HG02763 (cell line): ENCODE results near the gene GK2.

ENCODE experiments used
- ATAC-seq: cut with Tn5 transposase; IDR thresholded peaks from one replicate; pipeline ENCODE4 v1.9.1; 2021; ENCODE audit warnings: mild to moderate bottlenecking, moderate library complexity; ENCODE audit not compliant: unreplicated experiment

Gene GK2

DNA sequence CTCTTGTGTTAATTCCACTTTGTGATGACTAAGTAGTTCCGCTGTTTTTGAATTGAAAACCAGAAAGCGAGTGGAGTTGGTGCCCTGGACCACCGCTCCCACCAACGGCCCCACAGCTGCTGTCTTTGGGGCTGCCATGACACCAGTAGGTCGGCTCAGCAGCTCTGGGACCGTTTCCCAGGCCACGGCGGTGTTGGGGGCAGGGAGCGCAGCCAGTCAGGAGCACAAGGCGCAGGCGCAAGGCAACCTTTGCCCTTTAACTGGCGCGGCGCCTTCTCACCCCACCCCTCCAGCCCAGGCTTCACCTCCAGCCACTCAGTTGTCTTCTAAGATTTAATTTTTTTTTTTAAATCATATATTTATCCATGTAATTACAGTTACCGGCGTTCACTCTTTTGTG, at the start of gene GK2:
GK2 (minus strand) TSS at position 166 of the 400 bp plus-strand sequence; CDS start at position 138, 28 bp downstream.
- ATAC-seq: no peak

DNA sequence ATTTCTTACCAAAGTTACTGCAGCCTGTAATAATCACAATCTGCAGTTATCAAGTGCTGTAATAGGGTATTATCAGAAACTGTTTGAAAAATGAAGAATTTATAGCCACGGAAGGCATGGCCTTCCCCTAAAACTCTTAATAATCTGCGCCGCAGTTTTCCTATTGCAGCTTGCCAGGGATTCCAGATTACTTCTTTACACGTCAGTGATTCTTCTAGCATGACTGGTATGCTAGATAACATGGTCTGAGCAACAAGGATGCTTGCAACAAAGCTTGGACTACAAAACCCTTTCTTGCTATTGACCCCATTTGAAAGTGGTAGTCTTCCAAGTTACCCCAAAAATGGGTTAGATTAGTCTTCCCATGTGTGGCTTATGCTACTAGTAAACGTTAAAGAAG, 47.2 kb upstream of the GK2 start:
- no peak for ATAC-seq

DNA sequence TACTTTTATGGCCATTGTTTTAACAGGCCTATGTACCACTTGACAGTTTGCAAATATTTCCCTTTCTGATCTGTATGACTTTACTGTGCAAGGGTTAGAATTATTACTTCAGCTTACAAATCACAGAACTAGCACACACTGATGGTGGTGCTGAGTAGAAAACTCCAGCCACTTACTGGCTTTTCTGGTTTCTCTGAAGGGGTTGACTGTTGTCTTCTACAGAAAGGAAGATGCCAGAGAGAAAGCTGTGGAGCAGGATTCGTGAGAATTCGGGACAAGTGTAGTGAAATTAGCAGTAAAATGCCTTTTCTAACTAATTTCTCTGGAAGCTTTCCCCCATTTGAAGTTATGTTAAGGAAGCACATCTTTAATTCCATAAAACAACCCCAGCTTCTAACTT, 46.6 kb upstream of the GK2 start:
- no peak for ATAC-seq

DNA sequence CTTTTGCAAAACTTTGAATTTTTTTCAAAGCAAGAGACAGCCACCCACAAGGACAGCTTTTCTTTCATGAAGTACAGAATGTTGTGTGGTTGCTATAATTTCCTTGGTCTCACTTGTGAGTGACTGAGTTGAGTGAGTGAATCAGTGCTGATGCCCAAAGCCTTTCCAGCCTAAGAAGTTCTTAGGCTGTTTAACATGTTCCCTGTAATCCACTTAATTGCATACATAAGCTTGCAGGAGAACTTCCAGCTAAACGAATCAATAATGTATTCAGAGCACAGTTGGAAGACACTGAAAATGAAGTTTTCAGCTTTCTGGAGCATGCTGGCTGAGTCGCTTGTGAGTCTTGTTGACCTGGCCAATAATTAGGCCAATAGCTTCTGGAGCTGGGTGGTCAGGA, 42.0 kb upstream of the GK2 start:
- ATAC-seq: no peak

DNA sequence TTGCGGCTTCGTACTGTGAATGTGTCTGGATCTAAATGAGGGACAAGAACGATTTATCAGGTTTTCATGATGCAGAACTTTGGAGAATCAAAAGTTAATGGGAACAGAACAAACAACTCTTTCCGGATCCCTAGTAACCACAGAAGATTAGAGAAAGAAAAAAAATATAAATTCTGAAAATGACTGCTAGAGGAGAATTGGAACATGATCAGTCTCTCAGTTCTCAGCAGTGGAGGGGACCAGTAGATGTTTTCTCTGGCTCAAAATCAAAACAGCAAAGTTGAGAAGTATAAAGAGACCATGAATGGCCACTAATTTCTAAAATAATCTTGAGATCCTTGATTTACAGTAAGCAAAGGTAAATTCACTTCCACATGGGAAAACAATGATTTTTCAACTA, 38.1 kb upstream of the GK2 start:
- ATAC-seq: no peak

DNA sequence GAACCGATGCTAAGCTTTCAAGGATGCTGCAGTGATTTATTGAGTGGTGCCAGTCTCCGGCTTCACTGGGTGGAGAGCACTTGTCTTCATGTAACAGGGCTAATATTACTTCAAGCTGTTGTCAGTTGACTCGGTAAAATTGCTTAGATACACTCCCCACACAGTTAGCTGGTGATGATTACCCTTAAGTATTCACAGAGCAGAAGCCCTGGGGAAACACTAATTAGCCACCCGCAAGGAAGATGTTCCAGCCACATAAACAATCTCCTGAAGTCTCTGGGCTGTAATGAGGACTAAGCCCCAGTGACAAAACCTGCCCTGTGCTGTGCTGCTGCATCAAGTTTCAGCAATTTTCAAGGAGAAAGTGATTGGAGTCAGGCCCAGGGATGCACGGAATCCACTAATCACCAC, 37.3 kb upstream of the GK2 start:
- no peak for ATAC-seq

DNA sequence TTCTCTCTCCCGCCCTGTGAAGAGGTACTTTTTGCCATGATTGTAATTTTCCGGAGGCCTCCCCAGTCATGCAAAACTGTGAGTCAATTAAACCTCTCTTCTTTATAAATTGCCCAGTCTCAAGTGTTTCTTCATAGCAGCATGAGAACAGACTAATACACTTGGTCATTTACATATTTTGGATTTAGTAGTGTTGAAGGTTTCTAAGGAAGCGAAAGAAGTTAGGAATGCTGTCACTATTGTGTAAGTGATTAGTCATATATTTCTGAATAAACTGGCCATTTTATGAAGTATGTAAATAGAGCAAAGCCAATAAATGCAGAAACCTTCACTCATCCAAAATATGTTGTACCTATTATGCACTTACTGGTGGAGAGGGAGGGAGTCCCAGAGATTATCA, 34.4 kb upstream of the GK2 start:
- no peak for ATAC-seq

DNA sequence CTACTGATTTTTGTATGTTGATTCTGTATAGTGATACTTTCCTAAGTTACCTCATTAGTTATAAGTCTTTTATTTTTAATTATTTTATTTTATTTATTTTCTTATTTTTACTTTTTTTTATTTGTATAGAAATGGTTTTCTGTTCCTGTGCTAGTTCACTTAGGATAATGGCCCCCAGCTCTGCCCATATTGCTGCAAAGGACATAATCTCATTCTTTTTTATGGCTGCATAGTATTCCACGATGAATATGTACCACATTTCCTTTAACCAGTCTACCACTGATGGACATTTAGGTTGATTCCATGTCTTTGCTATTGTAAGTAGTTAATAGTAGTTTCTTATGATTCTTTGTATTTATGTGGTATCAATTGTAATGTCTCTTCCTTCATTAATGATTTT, 31.5 kb upstream of the GK2 start:
- no peak for ATAC-seq

DNA sequence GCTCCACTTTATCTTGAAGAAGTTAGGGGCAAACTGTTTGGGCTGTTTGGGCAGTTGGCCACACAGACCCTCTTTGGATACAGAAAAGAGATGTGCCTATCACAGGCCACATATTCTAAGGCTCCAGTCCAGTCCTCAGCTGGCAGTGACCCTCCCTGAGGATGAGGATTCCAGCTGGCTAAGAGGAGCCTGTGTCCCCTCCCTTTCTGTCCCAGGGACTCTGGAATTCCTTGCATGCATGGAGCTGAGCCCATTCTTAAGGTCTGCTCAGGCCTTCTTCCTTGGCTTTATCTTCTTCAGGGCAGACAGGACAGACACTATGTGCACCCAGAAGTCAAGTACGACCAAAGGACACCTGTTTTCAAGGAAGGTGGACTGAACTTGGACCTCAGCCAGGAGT, 23.8 kb upstream of the GK2 start:
- ATAC-seq: no peak

DNA sequence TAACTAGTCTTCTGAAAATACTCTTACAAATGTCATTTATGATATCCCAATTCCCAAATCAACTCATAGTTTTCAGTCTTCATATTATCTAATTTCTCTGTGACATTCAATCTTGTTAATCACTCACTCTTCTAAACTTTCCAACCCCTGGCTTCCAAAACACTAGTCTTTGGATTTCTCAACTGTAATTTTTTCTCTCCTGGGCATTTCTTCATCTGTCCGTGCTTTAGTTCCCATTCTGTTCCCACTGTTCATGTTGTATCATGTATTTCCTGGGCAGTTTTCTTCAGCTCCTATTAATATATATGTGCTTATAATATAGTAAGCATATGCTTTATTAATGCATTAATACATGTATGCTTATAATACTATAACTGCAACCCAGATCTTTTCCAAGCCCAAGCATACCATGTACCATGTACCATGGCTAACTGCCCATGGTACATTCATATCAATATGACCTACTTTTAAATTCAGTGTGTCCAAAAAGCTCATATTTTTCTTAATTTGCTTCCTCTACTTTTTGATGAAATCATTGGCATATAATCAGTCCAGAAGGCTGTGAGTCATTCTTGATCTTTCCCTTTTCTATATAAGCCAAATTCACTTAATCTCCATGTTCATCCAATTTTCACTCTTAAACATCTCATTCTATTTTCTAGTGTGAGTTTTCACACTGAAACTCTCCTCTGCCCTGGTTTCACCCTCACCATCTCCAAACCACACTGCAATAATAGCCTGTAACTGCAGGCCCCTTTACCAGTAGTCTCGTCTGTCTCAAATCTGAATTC, 21.3 kb upstream of the GK2 start:
- ATAC-seq: no peak

DNA sequence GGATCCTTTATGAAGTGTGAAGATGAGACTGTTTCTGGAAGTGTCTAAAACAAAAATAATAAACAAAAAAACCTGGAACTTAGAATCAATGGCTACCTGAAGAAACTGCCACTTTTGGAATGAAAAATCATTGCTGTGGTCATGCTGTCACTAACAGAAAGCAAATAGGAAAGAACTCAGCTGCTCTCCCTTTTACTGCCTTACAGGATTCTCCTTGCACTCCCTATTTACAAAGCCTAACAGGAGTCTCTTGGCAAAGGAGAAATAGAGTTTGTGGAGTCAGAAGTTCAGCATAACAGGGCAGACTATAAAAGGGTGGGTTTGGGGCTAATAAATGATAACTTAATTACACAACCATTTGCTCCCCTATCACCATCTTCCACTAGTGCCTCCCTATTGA, 19.0 kb upstream of the GK2 start:
- no peak for ATAC-seq

DNA sequence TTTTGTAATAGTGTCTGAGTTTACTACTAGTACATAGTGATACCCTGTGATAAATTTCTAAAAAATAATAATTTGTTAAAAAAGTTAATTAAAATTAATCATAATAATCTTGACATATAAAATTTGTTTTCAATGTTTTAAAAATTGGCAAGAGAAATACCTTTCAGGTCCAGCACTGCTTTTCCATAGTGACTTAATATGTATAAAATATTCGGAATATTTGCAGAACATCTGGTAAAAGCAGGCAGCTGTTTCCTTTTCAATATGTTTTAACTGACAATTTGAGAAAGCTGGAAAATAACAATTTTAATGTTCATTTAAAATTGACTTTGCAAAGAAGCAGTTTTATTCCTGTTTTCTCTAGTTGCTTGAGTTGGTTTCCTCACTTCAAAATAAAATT, 17.6 kb upstream of the GK2 start:
- ATAC-seq: no peak

DNA sequence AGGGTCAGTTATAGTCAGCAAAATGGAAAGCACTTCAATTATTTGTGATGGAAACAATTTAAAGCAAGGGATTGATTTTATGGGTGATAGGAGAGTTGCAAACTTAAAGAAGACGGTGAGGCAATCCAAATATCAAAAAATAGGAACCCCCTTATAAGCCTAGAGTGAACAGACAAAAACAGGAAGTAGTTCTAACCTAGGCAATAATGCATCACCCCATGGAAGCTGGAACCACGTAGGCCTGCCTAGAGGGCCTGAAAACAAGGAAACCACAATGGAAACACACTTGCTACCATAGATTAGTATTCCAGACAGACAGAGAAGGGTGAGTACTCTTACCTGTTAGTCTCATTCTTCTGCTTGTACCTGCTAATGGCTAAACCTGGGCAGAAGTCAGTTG, 13.5 kb upstream of the GK2 start:
- no peak for ATAC-seq

DNA sequence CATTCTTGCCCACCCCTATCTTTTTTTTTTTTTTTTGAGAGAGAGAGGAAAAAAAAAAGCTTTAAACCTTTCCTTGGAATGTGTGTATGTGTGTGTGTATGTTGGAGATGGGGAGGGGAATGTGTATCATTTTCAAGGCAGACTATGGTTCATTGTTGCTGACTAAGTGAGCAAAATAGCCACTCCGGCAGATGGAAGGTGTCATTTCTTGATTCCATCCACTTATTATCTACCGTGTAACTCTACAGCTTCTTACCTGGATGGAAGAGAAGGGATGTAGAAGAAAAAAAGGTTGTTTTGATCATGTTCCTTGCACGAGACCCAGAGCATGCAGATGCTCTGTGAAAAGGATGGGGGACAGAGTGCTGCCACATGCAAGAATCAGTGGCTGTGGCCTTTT, 5.9 kb upstream of the GK2 start:
- ATAC-seq: no peak

DNA sequence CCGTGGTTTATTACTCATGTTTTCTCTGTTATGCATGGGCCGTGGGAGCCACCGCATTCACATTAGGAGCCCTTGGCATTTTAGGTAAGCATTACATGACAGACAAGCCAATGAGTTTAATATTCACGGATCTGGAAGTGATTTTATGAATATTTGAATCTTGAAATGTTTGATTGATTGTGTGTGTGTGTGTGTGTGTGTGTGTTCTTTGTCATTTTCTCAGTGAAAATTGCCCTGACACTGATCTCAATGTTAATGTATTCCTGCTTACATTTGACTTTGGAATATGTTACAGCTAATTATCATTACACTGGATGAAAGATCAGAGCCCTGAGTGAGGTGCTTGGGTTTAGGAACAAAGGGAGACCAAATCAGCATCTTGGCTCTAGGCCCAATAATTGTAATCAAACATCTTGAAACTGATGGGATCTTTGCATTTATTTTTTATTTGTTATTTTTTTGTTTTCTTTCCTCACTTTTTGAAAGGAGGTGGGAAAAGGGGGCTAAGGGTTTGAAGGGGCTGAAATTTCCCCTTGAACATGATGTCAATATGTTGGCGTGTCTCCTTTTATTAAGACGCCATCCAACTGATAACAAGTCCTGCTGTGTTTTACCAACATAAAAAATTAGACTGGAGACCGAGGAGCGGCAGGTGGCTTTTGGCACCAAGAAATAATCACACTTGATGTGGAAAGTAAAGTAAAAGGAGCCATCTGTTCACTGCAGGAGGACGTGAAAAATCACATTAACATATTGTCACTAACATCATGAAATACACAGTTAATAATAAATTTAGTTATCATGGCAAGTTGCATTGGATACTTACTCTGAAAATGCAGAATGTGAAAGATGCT, 5.2 kb upstream of the GK2 start:
- no peak for ATAC-seq

DNA sequence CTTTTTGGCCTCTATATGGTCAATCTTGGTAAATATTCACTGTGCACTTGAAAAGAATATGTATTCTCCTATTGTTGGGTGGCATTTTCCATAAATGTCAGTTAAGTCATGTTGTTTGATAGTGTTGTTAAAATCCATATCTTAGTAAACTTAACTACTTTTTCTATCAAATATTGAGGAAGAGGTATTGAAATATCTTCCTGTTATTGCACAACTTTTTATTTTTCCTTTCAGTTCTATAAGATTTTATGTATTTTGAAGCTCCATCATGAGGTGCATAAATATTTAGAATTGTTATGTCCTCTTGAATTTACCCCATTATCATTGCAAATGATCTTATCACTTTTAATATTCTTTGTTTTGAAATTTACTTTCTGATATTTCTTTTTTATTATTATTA, 3.4 kb downstream of the GK2 start:
- ATAC-seq: no peak

DNA sequence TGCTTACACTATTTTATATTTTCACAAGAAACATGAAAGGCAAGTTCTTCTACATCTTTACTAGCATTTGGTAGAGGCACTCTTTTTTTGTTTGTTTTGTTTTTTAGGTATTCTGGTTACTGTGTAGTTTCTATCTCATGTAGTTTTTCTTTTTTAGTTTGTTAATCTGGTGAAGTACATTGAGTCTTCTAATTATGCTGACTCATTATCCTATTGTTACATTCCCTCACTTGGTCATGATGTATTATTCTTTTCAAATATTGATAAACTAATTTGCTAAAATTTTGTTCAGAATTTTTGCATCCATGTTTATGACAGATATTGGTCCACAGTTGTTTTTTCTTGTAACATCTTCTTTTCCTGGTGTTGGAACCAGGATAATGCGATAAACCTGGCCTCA, 4.7 kb downstream of the GK2 start:
- no peak for ATAC-seq

DNA sequence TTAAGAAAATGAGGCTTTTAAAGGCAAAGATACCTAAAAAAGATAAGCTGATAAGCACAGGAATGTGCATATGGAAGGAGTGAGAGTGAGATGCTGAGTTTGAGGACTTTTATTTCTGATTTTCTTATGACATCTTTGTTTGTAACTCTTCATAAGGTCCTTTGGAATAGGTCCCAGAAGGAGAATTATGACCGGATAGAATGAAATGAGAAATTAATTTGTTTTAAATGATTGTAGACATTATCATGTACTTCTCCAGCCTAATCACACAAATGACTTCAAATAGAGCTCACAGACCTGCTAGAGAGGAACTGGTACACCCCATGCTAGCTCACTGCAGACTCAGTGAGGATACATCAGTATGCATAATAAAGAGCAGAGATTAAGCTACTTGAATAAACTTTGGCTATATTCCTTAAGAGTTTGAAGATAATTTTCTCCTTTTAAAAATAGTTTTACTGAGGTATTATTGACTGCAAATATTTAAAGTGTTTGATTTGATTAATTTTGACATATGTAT, 5.6 kb downstream of the GK2 start:
- no peak for ATAC-seq

DNA sequence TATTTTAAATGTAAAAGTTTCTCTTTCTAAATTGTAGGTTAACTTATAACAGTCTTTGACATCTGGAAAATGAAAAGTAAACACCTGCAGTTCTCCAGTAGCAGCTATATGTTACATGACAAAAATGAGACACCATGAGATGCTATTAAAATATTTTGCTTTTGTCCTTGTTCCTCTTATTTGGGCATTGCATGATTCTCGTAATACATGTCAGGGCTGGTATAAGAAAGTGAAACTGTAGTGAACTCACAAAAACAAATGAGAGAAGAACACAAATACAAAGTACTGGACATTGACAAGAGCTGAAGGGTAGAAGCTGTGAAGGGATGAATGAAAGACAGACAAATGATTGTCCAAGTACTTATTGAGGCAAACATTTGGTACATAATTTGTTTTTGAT, 9.0 kb downstream of the GK2 start:
- no peak for ATAC-seq

DNA sequence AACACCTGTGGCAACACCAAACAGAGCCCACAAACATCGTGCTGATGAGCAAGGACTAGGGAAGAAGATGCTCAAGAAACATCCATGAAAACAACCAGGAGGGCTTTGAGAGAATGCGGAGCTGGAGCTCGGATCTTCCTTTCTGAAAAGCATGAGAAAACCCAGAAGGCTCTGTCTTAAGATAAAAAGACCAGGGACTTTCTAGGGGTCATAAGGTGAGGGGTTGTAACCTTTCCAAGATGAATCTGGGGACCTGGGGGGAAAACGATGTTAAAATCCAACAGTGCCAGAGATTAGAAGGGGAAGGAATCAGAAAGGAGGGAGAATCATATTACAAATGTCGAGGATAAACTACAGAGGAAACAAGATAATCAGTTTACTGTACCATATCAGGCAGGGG, 10.1 kb downstream of the GK2 start:
- ATAC-seq: no peak

DNA sequence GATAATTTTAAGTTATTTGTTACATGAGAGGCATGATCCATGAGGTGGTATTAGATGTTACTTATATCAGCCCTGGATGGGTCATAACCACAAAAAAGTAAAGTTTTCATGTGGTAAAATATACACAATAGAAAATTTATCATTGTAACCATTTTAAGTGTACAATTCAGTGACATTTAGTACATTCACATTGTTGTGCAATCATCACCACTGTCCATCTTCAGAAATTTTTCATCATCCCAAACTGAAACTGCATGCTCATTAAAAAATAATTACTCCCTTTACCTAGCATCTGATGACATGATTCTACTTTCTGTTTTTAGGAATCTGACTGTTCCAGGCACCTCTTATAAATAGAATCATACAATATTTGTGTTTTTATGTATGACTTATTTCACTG, 11.2 kb downstream of the GK2 start:
- no peak for ATAC-seq

DNA sequence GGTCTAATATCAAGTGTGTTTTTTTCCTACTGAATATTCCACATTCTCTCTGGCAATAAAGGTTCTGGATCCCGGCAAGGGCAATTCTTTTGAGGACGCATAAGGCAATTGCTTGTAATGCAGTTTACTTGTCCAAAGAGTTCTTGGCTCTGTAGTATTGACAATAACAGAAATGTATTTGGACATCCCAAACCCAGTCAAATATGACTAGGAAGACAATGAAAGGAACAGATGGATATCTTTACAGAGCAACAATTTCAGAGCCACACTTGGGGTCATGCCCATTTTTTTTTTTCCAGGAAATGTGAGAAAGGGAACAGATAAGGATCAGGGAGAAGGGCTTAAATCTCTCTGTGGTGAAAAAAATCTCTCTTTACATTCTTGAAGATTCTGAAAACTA, 12.2 kb downstream of the GK2 start:
- no peak for ATAC-seq
